Measurements from ENCODE around the gene HLA-C.
A peak's percentile ranks its signal among the peaks of the same experiment; 100 is the strongest.
"Not testable (repeated sequence)": the region's sequence is repeated elsewhere in the genome, so short reads cannot be mapped to it uniquely, and the experiment has no call there.

Gene HLA-C

GRCh38 chr6:31299511-31299910, 27.6 kb upstream of the HLA-C start:
- H3K27me3 ChIP-seq (ENCODE audit: control insufficient read depth in 1 of 2, insufficient read depth in 2 of 2, low read length in 2 of 2): no peaks in the 10 kb centered on the region
- H3K36me3 ChIP-seq (ENCODE audit: insufficient read depth, low read length): no peaks in the 10 kb centered on the region
- H3K4me3 ChIP-seq (ENCODE audit: low read depth in 1 of 2, low read length in 2 of 2): no peak overlapping the region
- H3K9ac ChIP-seq (ENCODE audit: low read length): no peak overlapping the region
- H3K27ac ChIP-seq (ENCODE audit: low read depth, low read length): no peak overlapping the region
- no peaks in the 10 kb centered on the region for H3K9me3 ChIP-seq (ENCODE audit: low read length)
- H3K4me1 ChIP-seq (ENCODE audit: insufficient read depth, low read length): no peaks in the 10 kb centered on the region

GRCh38 chr6:31294056-31294455, 22.2 kb upstream of the HLA-C start:
- Histone ChIP-seq H3K27me3 (ENCODE audit: control insufficient read depth in 1 of 2, insufficient read depth in 2 of 2, low read length in 2 of 2) (peaks cover 0 to 3% of the 10 kb centered on the region in 2 donors), H3K9me3 (ENCODE audit: low read length) (no peaks in the 10 kb centered on the region), H3K9ac (ENCODE audit: low read length) (no peak overlapping the region), H3K27ac (ENCODE audit: low read depth, low read length) (no peak overlapping the region), H3K4me3 (ENCODE audit: low read depth in 1 of 2, low read length in 2 of 2) (no peak overlapping the region), H3K4me1 (ENCODE audit: insufficient read depth, low read length) (no peaks in the 10 kb centered on the region), H3K36me3 (ENCODE audit: insufficient read depth, low read length) (no peaks in the 10 kb centered on the region)

GRCh38 chr6:31293343-31293742, 21.5 kb upstream of the HLA-C start:
- no peak overlapping the region for H3K9ac ChIP-seq (ENCODE audit: low read length)
- peaks cover 0 to 3% of the 10 kb centered on the region in 2 donors for H3K27me3 ChIP-seq (ENCODE audit: control insufficient read depth in 1 of 2, insufficient read depth in 2 of 2, low read length in 2 of 2)
- H3K4me1 ChIP-seq (ENCODE audit: insufficient read depth, low read length): no peaks in the 10 kb centered on the region
- no peak overlapping the region for H3K27ac ChIP-seq (ENCODE audit: low read depth, low read length)
- no peak overlapping the region for H3K4me3 ChIP-seq (ENCODE audit: low read depth in 1 of 2, low read length in 2 of 2)
- no peaks in the 10 kb centered on the region for H3K9me3 ChIP-seq (ENCODE audit: low read length)
- no peaks in the 10 kb centered on the region for H3K36me3 ChIP-seq (ENCODE audit: insufficient read depth, low read length)

- no peak overlapping the region for H3K27ac ChIP-seq (ENCODE audit: low read depth, low read length)
- H3K36me3 ChIP-seq (ENCODE audit: insufficient read depth, low read length): no peaks in the 10 kb centered on the region
- H3K4me1 ChIP-seq (ENCODE audit: insufficient read depth, low read length): no peaks in the 10 kb centered on the region
- peaks cover 0 to 3% of the 10 kb centered on the region in 2 donors for H3K27me3 ChIP-seq (ENCODE audit: control insufficient read depth in 1 of 2, insufficient read depth in 2 of 2, low read length in 2 of 2)
- no peak overlapping the region for H3K9ac ChIP-seq (ENCODE audit: low read length)
- no peak overlapping the region for H3K4me3 ChIP-seq (ENCODE audit: low read depth in 1 of 2, low read length in 2 of 2)
- no peaks in the 10 kb centered on the region for H3K9me3 ChIP-seq (ENCODE audit: low read length)
Observed at GRCh38 chr6:31289788-31290187, 17.9 kb upstream of the HLA-C start.

DNA sequence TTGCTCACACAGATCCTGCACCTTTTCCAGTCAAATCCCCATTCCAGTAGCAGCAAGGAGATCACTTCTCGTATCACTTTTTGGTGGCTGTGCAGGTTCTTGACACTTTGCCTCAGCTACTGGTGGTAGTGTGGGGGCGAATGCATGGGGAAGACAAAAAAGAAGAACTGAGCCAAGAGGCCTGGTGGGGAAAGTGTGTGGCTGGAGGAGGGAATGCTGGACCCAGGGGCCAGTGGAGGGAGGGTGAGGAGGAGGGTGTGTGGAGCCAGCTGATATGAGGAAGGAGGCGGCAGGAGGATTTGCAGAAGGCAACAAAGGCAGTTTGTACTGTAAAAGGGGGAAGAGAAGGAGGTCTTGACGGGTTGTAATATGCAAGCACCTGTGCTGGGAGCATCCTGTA, 15.7 kb upstream of the HLA-C start:
- H3K4me3 ChIP-seq (ENCODE audit: low read depth in 1 of 2, low read length in 2 of 2): no peak overlapping the region
- no peaks in the 10 kb centered on the region for H3K27me3 ChIP-seq (ENCODE audit: control insufficient read depth in 1 of 2, insufficient read depth in 2 of 2, low read length in 2 of 2)
- no peak overlapping the region for H3K27ac ChIP-seq (ENCODE audit: low read depth, low read length)
- no peak overlapping the region for H3K9ac ChIP-seq (ENCODE audit: low read length)
- no peaks in the 10 kb centered on the region for H3K36me3 ChIP-seq (ENCODE audit: insufficient read depth, low read length)
- H3K9me3 ChIP-seq (ENCODE audit: low read length): no peaks in the 10 kb centered on the region
- no peaks in the 10 kb centered on the region for H3K4me1 ChIP-seq (ENCODE audit: insufficient read depth, low read length)

- H3K9ac ChIP-seq (ENCODE audit: low read length): no peak overlapping the region
- H3K27ac ChIP-seq (ENCODE audit: low read depth, low read length): no peak overlapping the region
- no peaks in the 10 kb centered on the region for H3K4me1 ChIP-seq (ENCODE audit: insufficient read depth, low read length)
- no peaks in the 10 kb centered on the region for H3K27me3 ChIP-seq (ENCODE audit: control insufficient read depth in 1 of 2, insufficient read depth in 2 of 2, low read length in 2 of 2)
- no peaks in the 10 kb centered on the region for H3K9me3 ChIP-seq (ENCODE audit: low read length)
- no peak overlapping the region for H3K4me3 ChIP-seq (ENCODE audit: low read depth in 1 of 2, low read length in 2 of 2)
- no peaks in the 10 kb centered on the region for H3K36me3 ChIP-seq (ENCODE audit: insufficient read depth, low read length)
Observed at GRCh38 chr6:31285982-31286381, 14.1 kb upstream of the HLA-C start.

- Histone ChIP-seq H3K4me1 (ENCODE audit: insufficient read depth, low read length) (no peaks in the 10 kb centered on the region), H3K9ac (ENCODE audit: low read length) (no peak overlapping the region), H3K36me3 (ENCODE audit: insufficient read depth, low read length) (no peaks in the 10 kb centered on the region), H3K9me3 (ENCODE audit: low read length) (no peaks in the 10 kb centered on the region), H3K4me3 (ENCODE audit: low read depth in 1 of 2, low read length in 2 of 2) (no peak overlapping the region), H3K27ac (ENCODE audit: low read depth, low read length) (no peak overlapping the region), H3K27me3 (ENCODE audit: control insufficient read depth in 1 of 2, insufficient read depth in 2 of 2, low read length in 2 of 2) (no peaks in the 10 kb centered on the region)
Observed at GRCh38 chr6:31285486-31285885, 13.6 kb upstream of the HLA-C start.

DNA sequence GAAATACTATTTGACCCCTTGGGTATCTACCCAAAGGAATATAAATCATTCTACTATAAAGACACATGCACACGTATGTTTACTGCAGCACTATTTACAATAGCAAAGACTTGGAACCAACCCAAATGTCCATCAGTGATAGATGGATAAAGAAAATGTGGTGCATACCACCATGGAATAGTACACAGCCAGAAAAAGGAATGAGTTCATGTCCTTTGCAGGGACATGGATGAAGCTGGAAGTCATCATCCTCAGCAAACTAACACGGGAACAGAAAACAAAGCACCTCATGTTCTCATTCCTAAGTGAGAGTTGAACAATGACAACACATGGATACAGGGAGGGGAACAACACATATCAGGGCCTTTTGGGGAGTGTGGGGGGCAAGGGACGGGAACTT, 7.8 kb upstream of the HLA-C start:
- H3K27ac ChIP-seq (ENCODE audit: low read depth, low read length); H3K4me1 ChIP-seq (ENCODE audit: insufficient read depth, low read length); H3K36me3 ChIP-seq (ENCODE audit: insufficient read depth, low read length); H3K9ac ChIP-seq (ENCODE audit: low read length); H3K4me3 ChIP-seq (ENCODE audit: low read depth in 1 of 2, low read length in 2 of 2); H3K27me3 ChIP-seq (ENCODE audit: control insufficient read depth in 1 of 2, insufficient read depth in 2 of 2, low read length in 2 of 2); H3K9me3 ChIP-seq (ENCODE audit: low read length): not testable (repeated sequence)

- Histone ChIP-seq H3K27ac (ENCODE audit: low read depth, low read length) (no peak overlapping the region), H3K4me1 (ENCODE audit: insufficient read depth, low read length) (peaks cover 12% of the 10 kb centered on the region), H3K27me3 (ENCODE audit: control insufficient read depth in 1 of 2, insufficient read depth in 2 of 2, low read length in 2 of 2) (no peaks in the 10 kb centered on the region), H3K36me3 (ENCODE audit: insufficient read depth, low read length) (peaks cover 3% of the 10 kb centered on the region), H3K9ac (ENCODE audit: low read length) (peak overlapping the region; percentile 90), H3K4me3 (ENCODE audit: low read depth in 1 of 2, low read length in 2 of 2) (peak overlapping the region; percentile 64 to 86), H3K9me3 (ENCODE audit: low read length) (no peaks in the 10 kb centered on the region)
Observed at GRCh38 chr6:31272836-31273626, 1.1 kb upstream of the HLA-C start.

DNA sequence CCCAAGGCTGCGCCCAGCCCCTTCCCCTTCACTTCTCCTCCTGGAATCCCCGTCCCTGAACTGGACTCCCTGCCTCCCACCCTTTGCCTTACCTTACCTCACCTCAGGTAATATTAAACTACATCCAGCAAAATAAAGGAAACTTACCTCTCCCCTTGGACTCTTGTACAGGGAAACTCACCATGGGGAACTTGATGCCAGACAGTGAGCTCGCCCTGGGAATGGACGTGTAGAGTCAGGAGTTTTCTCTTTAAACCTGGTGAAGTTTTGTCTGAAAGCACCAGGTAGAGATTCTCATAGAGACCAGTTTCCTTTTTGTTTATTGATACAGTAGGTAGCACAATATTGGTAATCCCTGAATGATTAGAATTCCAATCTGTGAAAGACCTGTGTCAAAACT, 544 bp upstream of the HLA-C start:
- Histone ChIP-seq H3K27me3 (ENCODE audit: control insufficient read depth in 1 of 2, insufficient read depth in 2 of 2, low read length in 2 of 2) (no peaks in the 10 kb centered on the region), H3K4me1 (ENCODE audit: insufficient read depth, low read length) (peaks cover 12% of the 10 kb centered on the region), H3K4me3 (ENCODE audit: low read depth in 1 of 2, low read length in 2 of 2) (peak overlapping the region; percentile 64 to 86), H3K9me3 (ENCODE audit: low read length) (no peaks in the 10 kb centered on the region), H3K36me3 (ENCODE audit: insufficient read depth, low read length) (peaks cover 3% of the 10 kb centered on the region), H3K9ac (ENCODE audit: low read length) (peak overlapping the region; percentile 90), H3K27ac (ENCODE audit: low read depth, low read length) (peak overlapping the region; percentile 80)

DNA sequence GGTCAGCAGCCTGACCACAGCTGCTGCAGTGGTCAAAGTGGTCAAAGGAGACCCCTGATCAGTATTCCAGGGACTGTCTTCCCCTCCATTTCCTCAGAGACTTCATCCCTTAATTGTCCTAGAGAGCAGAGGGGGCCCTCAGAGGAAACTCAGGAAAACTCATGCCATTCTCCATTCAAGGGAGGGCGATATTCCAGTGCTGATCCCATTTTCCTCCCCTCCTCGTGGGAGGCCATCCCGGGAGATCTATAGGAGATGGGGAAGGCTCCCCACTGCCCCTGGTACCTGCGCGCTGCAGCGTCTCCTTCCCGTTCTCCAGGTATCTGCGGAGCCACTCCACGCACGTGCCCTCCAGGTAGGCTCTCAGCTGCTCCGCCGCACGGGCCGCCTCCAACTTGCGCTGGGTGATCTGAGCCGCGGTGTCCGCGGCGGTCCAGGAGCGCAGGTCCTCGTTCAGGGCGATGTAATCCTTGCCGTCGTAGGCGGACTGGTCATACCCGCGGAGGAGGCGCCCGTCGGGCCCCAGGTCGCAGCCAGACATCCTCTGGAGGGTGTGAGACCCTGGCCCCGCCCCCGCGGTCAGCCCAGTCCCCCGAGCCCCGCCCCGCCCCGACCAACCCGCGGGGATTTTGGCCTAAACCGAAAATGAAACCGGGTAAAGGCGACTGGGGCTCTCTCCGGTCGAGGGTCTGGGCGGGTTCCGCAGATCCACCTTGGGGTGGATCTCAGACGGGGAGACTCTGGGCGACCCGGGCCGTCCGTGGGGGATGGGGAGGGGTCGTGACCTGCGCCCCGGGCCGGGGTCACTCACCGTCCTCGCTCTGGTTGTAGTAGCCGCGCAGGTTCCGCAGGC, 878 bp downstream of the HLA-C start:
- Histone ChIP-seq H3K36me3 (ENCODE audit: insufficient read depth, low read length) (peaks cover 3% of the 10 kb centered on the region), H3K9me3 (ENCODE audit: low read length) (no peaks in the 10 kb centered on the region), H3K27ac (ENCODE audit: low read depth, low read length) (peak overlapping the region; percentile 80), H3K9ac (ENCODE audit: low read length) (peak overlapping the region; percentile 90), H3K27me3 (ENCODE audit: control insufficient read depth in 1 of 2, insufficient read depth in 2 of 2, low read length in 2 of 2) (no peaks in the 10 kb centered on the region), H3K4me3 (ENCODE audit: low read depth in 1 of 2, low read length in 2 of 2) (peak overlapping the region; percentile 61 to 86), H3K4me1 (ENCODE audit: insufficient read depth, low read length) (peaks cover 12% of the 10 kb centered on the region)
